ENCODE data around the gene REG1B.

The REG1B gene, protein sequence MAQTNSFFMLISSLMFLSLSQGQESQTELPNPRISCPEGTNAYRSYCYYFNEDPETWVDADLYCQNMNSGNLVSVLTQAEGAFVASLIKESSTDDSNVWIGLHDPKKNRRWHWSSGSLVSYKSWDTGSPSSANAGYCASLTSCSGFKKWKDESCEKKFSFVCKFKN

DNA sequence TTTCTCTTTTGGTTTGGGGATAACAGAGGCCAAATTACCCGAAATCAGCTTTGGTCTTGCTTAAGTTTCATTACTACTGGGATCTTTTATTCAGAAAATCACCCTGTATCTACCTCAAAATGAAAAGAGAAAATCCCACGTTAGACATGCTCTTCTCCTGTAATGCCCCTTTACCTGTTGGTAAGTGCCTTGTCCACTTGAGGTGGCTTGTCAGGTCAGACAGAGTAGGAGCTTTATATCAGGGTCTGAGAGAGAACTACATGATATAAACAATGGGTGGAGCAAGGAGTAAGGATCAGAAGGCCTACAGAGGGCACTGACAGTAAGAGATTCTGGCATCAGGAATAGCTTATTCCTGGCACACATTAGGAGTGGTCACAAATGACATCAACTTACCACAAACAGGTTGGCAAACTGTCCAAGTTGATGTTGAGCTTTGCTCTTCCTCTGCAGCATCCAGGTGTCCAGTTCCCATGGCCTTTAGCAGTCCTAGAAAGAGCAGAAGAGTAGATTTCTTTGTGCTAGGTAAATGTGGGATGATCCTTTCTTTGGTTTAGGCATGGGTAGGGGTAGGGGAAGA is at the start of gene REG1B:
TSS of gene REG1B (minus strand) at position 209 of the 580 bp plus-strand sequence. CDS start 381 bp downstream, outside the sequence.
- no peak for DNase-seq

DNA sequence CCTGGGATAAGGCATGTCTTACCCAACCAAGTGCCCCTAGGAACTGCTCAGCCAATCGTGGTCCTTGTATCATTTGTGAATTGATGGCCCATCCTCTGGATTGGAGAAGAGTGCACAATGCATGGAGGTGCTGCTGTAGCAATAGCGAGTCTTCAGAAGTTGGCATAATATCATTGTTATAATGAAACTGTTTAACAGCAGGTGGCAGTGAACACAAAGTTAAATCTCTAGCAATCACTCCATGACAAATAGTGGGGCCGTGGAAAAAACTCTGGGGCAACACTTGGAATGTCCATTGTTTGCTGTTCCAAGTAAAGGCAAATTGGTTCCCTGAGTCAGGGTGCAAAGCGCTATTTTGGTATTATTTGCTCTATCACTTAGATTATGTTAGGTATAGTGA is 43.9 kb upstream of the REG1B start:
- no peak for DNase-seq

- no peak for DNase-seq
These were observed 42.0 kb upstream of the REG1B start for GRCh38 chr2:79129804-79130203.

DNA sequence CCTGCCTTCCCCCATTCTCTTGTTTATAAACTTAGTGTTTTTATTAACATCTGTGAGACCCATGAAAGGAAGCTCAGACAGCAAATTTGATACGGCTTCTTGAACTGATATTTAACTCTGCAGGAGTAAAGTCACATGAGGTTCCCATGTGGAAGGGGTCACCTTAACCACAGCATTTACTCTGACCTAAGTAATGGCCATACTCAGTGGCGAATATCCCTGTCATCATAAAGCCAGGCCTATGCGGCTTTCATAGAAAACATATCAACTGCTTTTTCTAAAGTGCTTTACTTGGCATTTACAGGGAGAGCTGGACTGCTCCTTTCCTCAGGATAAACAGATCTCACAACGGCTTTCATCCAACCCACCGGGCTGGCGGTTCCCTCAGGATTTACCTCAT is 41.5 kb upstream of the REG1B start:
- no peak for DNase-seq

DNA sequence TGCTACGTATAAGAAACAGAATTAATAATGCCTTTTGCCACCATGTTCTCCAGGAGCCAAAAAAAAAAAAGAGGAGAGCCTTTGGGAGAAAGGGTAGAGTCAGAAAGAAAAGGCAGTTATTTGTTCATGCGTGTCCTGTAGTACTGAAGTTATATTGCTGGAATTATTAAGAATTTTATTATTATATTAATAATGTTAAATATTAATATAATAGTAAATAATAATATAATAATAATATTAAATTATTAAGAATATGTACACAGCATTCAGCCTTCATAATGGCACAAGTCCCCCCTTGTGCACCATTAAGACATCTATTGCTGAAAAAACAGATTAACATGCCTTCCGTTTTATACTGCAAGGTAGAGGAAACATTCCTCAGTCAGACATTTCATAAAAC is 40.6 kb upstream of the REG1B start:
- no peak for DNase-seq

DNA sequence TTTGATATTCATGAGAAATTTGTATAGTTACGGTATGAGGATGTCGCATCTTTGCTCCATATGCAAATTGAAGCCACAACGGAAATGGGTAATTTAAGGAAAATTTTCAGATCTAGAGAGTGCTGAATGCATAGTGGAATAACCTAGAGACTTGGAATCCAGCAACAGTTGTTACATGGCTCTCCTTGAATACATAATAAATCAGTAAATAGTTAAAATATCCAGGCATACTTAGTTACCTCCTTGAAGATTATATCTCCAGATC is 37.9 kb upstream of the REG1B start:
- no peak for DNase-seq

DNA sequence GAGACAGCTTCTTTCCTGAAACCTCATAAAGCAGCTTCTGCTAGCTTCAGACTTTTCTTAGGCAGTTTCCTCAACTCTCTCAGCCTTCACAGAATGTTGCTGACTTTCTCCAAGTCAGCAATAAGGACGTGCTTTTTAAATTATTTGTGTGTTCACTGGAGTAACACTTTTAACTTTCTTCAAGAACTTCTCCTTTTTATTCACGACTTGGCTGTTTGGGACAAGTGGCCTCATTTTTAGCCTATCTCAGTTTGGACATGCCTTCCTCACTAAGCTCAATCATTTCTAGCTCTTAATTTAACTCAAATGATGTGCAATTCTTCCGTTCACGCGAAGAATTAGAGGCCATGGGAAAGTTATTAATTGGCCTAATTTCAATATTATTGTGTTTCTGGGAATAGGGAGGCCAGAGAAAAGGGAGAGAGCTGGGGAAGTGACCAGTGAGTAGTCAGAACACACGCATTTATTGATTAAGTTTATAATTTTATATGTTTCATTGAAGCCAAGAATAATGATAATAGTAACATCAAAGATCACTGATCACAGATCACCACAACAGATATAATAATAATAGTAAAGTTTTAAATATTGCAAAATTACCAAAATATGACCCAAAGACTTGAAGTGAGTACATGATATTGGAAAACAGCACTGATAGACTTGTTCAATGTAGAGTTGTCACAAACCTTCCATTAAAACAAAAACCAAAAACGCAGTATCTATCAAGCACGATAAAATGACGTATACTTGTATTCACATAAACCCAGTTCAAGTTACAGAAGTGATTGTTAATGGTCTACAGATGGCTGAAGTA is 37.3 kb upstream of the REG1B start:
- DNase-seq: no peak

DNA sequence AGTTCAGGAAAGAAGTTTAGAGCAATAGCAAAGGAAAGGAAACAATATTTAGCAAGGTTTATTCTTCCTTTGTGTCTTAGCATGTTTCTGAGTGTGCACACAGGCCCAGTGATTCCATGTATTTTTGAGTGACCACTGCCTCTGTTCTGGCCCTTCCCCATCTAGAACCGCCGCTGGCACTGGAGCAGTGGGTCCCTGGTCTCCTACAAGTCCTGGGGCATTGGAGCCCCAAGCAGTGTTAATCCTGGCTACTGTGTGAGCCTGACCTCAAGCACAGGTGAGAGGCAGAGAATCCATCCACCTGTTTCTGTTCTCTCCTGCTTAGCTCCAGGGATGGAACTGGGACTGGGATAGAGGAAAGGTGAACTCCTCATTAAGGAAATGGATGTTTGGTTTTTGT is 34.9 kb upstream of the REG1B start:
- no peak for DNase-seq

GRCh38 chr2:79120194-79120713 is 32.5 kb upstream of the REG1B start, which contains the start of gene REG1A:
Gene REG1A, plus strand, starts transcription at chr2:79120488. Its CDS starts 374 bp downstream, at chr2:79120862.
- DNase-seq: no peak

DNA sequence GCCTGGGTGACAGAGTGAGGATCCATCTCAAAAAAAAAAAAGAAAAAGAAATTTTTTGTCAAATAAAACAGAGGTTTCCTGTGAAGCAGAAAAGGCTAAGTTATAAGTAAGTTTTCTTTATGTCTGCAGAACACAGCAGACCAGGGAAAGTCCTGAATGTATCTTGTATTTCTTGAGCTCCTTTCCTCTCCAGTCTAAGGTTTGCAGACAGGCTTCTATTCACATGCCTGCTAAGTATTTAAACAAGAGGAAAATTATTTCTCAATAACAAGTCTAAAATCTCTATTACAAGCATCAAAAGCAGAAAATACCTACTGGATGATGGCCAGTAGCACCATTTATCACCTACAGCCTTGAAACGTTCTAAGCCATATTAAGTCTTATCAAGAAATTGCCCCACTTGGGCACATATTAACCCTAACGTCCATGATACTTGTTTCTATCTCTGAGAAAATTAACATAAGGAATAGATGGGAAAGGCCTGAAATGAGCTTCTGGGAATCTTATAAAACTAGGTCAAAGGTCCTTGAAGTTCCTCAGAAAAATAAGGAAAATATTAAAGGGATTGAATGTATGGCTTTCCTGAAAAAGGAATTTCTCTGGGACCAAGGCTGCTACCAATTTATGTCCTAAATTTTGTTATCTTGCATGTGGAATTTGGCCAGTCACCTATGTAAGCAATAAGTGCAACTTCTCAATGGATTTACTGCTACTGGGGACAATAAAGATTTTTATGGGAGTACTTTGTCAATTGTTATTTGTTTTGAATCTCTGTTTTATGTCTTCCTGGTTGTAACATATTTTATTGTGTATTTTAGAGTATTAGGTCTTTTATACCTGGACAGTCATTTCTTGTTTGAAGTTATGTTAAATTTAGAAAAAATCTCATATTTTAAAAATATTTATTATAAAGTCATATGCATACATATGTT is 29.5 kb upstream of the REG1B start:
- DNase-seq: no peak

GRCh38 chr2:79114797-79115494 is 27.2 kb upstream of the REG1B start:
- no peak for DNase-seq

- DNase-seq: no peak
These were observed 24.5 kb upstream of the REG1B start for GRCh38 chr2:79112269-79112668.

GRCh38 chr2:79105259-79105658 is 17.5 kb upstream of the REG1B start:
- no peak for DNase-seq

- DNase-seq: no peak
These were observed 15.4 kb upstream of the REG1B start for GRCh38 chr2:79103214-79103613.

DNA sequence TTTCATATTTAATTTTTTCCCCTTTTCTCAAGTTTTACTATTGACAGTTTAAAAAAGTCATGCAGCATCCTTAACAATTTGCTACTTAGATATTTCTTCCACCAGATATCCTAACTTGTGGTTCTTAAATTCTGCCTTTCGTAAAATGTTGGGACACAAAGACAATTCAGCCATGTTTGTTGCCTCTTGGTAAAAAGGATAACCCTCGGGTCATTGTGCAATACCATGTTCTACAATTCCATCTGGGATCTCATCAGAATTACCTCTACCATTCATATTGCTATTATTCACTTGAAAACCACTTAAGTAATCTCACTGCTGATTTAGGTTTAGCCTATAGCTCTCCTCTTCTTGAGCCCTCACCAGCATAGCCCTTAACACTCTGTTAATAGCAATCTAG is 13.2 kb upstream of the REG1B start:
- DNase-seq: no peak

GRCh38 chr2:79100285-79100684 is 12.5 kb upstream of the REG1B start:
- no peak for DNase-seq

DNA sequence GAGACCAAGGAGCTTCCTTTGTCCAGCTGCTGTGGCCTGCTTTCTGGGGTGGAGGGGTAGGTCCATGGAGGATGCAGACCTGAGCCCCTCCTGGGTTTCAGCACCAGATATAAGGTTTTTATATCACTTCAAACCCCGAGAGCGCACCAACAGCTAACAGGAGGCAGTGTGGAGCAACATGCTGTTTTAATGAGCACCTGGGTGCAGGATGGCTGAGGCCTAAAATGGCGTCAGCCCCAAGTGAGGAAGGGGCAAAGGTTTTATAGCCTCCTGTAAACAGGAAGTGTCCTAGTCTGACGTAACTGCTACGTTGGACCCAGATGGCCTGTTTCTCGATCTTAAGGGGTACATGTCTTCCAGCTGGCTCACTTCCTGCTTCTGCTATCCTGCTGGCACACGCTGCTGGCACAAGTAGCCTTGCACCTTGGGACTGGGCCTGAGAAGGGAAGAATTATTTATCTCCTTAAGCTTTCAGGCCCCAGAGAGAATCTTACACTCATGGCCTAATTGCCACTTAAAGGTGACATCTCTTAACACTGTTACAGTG is 11.4 kb upstream of the REG1B start:
- DNase-seq: no peak

GRCh38 chr2:79097843-79098242 is 10.1 kb upstream of the REG1B start:
- DNase-seq: no peak

DNA sequence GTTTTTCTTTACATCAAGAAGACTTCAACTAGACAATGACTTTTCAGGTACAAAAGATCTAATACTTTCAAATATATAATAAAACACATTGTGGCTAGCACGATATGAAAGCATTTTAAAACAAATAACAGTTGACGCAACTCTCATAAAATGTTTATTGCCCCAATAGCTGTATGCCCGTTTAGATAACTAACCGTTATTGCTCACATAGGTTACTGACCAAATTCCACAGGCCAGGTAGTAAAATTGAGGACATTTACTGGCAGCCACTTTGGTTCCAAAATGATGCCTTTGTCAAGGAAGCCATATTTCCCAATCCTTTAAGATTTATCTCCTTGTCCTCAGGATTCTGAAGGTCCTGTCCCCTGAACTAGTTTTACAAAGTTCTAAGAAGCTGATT is 2.9 kb upstream of the REG1B start:
- DNase-seq: no peak

- DNase-seq: no peak
These were observed 1.5 kb downstream of the REG1B start for GRCh38 chr2:79086255-79086654.

DNA sequence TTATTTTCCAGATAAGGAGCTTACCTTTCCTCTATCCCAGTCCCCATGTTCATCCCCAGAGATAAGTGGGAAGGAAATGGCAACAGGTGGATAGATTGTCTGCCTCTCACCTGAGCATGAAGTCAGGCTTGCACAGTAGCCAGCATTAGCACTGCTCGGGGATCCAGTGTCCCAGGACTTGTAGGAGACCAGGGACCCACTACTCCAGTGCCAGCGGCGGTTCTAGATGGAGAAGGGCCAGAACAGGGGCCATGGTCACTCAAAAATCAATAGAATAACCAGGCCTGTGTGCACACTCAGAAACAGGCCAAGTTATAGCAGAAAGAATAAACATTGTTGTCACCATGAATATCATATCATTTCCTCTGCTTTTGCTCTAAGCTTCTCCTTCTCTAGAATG is 2.4 kb downstream of the REG1B start:
- no peak for DNase-seq

DNA sequence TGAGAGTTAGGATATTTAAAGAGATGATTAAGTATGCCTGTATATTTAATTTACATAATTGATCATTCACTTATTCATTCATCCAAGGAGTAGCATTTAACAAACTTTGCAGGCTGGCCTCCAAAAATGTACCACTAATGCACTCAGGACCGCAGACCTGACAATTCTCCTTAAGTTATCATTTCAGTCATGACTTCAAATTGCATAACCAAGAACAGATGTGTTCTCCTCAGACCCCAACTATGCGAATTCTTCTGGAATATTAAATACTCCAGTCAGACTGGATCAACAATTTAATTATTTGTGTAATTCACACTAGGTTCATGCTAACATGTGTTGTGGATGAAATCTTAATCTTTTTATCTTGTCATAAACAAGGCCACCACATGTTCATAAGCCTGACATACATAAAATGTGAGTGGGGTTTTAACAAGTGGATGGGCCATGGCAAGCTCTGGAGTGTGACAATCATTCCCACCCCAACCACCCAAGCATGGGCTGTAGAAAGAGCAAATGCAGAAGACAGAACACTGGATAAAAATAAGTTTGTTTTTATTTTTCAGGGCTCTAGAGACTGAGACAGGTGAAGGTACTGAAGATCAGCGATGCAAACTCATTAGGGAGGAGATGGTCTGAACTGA is 3.2 kb downstream of the REG1B start:
- no peak for DNase-seq

All from stimulated activated CD4-positive, alpha-beta T cell treated with anti-CD3 and anti-CD28 coated beads, Interleukin-1b, Interleukin-23, amount 100 ng/mL, for 48 hours (primary cell).